ENCODE measurements around the gene DDX18.

DNA sequence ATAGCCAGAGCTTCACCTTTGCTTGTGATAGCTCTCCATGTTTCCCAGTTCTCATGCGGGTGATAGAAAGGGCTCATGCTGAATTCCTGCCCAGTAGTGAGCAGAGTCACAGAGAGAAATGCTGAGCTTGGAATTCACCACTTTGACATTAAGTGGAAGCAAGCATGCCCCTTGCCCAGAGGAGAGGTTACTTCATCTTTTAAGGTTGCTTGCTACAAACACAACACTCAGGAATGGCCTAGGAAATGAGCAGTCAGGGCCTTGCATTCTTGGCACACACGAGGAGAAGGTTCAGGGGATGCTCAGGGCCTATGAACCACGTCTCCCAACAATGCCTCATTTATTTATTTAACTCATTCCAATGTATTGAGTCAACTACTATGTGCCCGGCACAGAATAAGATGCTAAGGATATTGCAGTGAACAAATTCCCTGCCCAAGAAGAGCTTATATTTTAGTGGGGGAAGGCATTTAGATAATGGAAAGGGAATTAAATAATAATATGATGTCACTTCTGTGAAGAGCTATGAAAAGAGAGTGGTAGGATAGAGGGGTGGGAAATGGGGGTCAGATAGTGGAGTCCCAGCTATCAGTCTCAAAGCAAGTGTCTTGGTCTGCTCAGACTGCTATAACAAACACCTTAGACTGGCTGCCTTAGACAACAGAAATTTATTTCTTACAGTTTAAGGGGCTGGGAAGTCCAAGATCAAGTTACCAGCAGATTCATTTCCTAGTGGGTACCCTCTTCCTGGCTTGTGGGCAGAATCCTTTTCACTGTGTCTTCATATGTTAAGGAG lies 42.1 kb downstream of the DDX18 start:
- TF ChIP-seq EZH2 (IDR thresholded peaks at IDR 0.05; ENCODE audit: borderline replicate concordance, insufficient read depth, low read depth, low read length, poor library complexity, severe bottlenecking), result no peak
- TF ChIP-seq, protein P1, sequence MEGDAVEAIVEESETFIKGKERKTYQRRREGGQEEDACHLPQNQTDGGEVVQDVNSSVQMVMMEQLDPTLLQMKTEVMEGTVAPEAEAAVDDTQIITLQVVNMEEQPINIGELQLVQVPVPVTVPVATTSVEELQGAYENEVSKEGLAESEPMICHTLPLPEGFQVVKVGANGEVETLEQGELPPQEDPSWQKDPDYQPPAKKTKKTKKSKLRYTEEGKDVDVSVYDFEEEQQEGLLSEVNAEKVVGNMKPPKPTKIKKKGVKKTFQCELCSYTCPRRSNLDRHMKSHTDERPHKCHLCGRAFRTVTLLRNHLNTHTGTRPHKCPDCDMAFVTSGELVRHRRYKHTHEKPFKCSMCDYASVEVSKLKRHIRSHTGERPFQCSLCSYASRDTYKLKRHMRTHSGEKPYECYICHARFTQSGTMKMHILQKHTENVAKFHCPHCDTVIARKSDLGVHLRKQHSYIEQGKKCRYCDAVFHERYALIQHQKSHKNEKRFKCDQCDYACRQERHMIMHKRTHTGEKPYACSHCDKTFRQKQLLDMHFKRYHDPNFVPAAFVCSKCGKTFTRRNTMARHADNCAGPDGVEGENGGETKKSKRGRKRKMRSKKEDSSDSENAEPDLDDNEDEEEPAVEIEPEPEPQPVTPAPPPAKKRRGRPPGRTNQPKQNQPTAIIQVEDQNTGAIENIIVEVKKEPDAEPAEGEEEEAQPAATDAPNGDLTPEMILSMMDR (IDR thresholded peaks at IDR 0.05), result no peak

Data from B cell (primary cell).